K562 (cell line): Measurements from ENCODE around the gene FAM9B. TPM values are rescaled to one million over a fixed set of nuclear protein-coding genes. Genes with fewer than 3 reads are reported as not detected.

Experiments used
- ATAC-seq: fragments of 200-7000 bp; cut with Tn5 transposase; 3 replicates; pipeline ENCODE4 v1.9.1; 2020; ENCODE audit warnings: moderate library complexity
- BruUV-seq: library from RNA; stranded (reverse); fragments of 400-500 nt; replicated peaks from 2 replicates; lab custom pipeline; 2021; lab: Mats Ljungman, UMichigan
- CTCF ChIA-PET: fragments of 300-600 bp; formaldehyde crosslinking; extraction: SDS; loops from one replicate; lab custom pipeline; 2021; ENCODE audit warnings: low intra/inter-chr PET ratio; lab: Yijun Ruan, JAX
- POLR2A ChIA-PET: fragments of 300-600, 350-650 bp; sonication (Branson Sonifier 250); formaldehyde crosslinking; extraction: SDS; loops from one replicate; lab custom pipeline; 2021; ENCODE audit warnings: antibody characterized with exemption, inconsistent platforms; lab: Yijun Ruan, JAX
- DNase-seq, 4 experiments: peaks; one replicate each; pipeline versions ENCODE4 v3.0.0 to v3.0.0-alpha.2; 2011 to 2018; ENCODE audit warnings: low spot score in 3 of 4, mixed read lengths in 3 of 4; ENCODE audit errors: extremely low read depth in 1 of 4
- FAIRE-seq: peaks from 2 replicates; lab custom pipeline; 2011; peaks lifted over from hg19 to GRCh38; lab: Jason Lieb, UNC
- H2AFZ ChIP-seq: 2 replicates; pipeline ENCODE4 v1.6.0; 2011; ENCODE audit warnings: low read depth, low read length, control low read depth, inconsistent platforms
- H3K27ac ChIP-seq: fragments of 200-600 bp; 3 replicates; pipeline ENCODE4 v1.8.0; 2011; ENCODE audit warnings: low read depth, mild to moderate bottlenecking, control low read depth, inconsistent platforms, low read length, moderate library complexity, mixed read lengths; ENCODE audit errors: extremely low read depth
- H3K27me3 ChIP-seq, 2 experiments: fragments of 300-600 bp in 1 of 2; 2 replicates in 1 of 2; 3 replicates in 1 of 2; pipeline versions ENCODE4 v1.6.0 to v1.8.0; 2011; ENCODE audit warnings: inconsistent platforms in 2 of 2, low read length in 2 of 2, mild to moderate bottlenecking in 1 of 2, mixed read lengths in 1 of 2, moderate library complexity in 1 of 2; ENCODE audit not compliant: control insufficient read depth in 2 of 2, insufficient read depth in 2 of 2
- H3K36me3 ChIP-seq: fragments of 300-600 bp; 3 replicates; pipeline ENCODE4 v1.8.0; 2011; ENCODE audit warnings: mild to moderate bottlenecking, low read length, inconsistent platforms; ENCODE audit not compliant: control insufficient read depth, insufficient read depth
- H3K4me1 ChIP-seq, 2 experiments: fragments of 200-600 bp in 1 of 2; replicated peaks in 1 of 2; 2 replicates in 1 of 2; 3 replicates in 1 of 2; pipeline versions ENCODE4 v1.5.1 to v1.8.0; 2011; ENCODE audit warnings: inconsistent platforms in 2 of 2, low read length in 2 of 2, mild to moderate bottlenecking in 1 of 2, mixed read lengths in 1 of 2, moderate library complexity in 1 of 2; ENCODE audit not compliant: control insufficient read depth in 2 of 2, insufficient read depth in 2 of 2
- H3K4me2 ChIP-seq: 2 replicates; pipeline ENCODE4 v1.6.1; 2011; ENCODE audit warnings: low read length, control low read depth, inconsistent platforms, mixed read lengths; ENCODE audit not compliant: insufficient read depth
- H3K4me3 ChIP-seq: fragments of 200-600 bp; sonication (generic), shearing (Covaris generic); 2 replicates; pipeline ENCODE4 v1.5.1; 2016; ENCODE audit warnings: control low read depth, inconsistent platforms
- H3K79me2 ChIP-seq: fragments of 200-600 bp; 3 replicates; pipeline ENCODE4 v1.8.0; 2011; ENCODE audit warnings: low read length, inconsistent platforms; ENCODE audit not compliant: control insufficient read depth, insufficient read depth
- H3K9ac ChIP-seq, 2 experiments: 2 replicates each; pipeline versions ENCODE4 v1.6.0 to v1.6.1; 2011; ENCODE audit warnings: low read depth in 2 of 2, low read length in 2 of 2, control low read depth in 1 of 2, inconsistent platforms in 1 of 2, mild to moderate bottlenecking in 1 of 2, mixed read lengths in 1 of 2; ENCODE audit not compliant: insufficient read depth in 1 of 2
- H3K9me1 ChIP-seq: one replicate; pipeline ENCODE4 v1.6.0; 2011; ENCODE audit warnings: inconsistent platforms, mild to moderate bottlenecking, low read length, moderate library complexity; ENCODE audit not compliant: control insufficient read depth, insufficient read depth
- H3K9me3 ChIP-seq: replicated peaks from 2 replicates; pipeline ENCODE4 v1.5.1; 2011; ENCODE audit warnings: low read depth, low read length, inconsistent platforms; ENCODE audit not compliant: control insufficient read depth, insufficient read depth
- H4K20me1 ChIP-seq: replicated peaks from 2 replicates; pipeline ENCODE4 v1.6.1; 2011; ENCODE audit warnings: low read length, inconsistent platforms, mixed read lengths; ENCODE audit not compliant: control insufficient read depth, insufficient read depth
- CHD7 ChIP-seq: fragments of 200-600 bp; sonication (generic); IDR thresholded peaks from one replicate; pipeline ENCODE4 v1.6.1; 2012; ENCODE audit warnings: mild to moderate bottlenecking, low read depth, low read length, inconsistent platforms
- E2F3 ChIP-seq: fragments of 250-450 bp; sonication (Bioruptor Pico); IDR thresholded peaks from 2 replicates; pipeline ENCODE4 v1.4.0; 2020; ENCODE audit warnings: mild to moderate bottlenecking
- GTF2E2 ChIP-seq: fragments of 200-800 bp; sonication (Bioruptor generic); IDR thresholded peaks from 2 replicates; pipeline ENCODE4 v1.6.1; 2016; ENCODE audit warnings: missing genetic modification characterization, missing compliant biosample characterization
- KAT7 ChIP-seq: sonication (generic); formaldehyde crosslinking; IDR thresholded peaks from 2 replicates; pipeline ENCODE4 v1.8.0; 2022; ENCODE audit warnings: missing genetic modification reagents, mild to moderate bottlenecking, borderline replicate concordance
- PHTF2 ChIP-seq: fragments of 250-450 bp; sonication (Bioruptor Pico); IDR thresholded peaks from 2 replicates; pipeline ENCODE4 v1.5.0; 2021; ENCODE audit warnings: mild to moderate bottlenecking
- SNRNP70 ChIP-seq: fragments of 200-400 bp; formaldehyde crosslinking; optimal IDR thresholded peaks from 2 replicates; pipeline ENCODE3; 2017; ENCODE audit warnings: low read depth, low read length
- USF2 ChIP-seq: sonication (generic); formaldehyde crosslinking; IDR thresholded peaks from 2 replicates; pipeline ENCODE4 v1.5.0; 2020; ENCODE audit warnings: missing genetic modification reagents
- ZBTB33 ChIP-seq: sonication (generic); formaldehyde crosslinking; IDR thresholded peaks from 2 replicates; pipeline ENCODE4 v1.8.1; 2023; ENCODE audit warnings: mild to moderate bottlenecking, missing genetic modification reagents
- WGBS: fragments of 100-300 bp; shearing (Covaris generic); methylation state at CpG from one replicate; pipeline ENCODE4 v1.1.6; 2016; ENCODE audit warnings: low coverage, mixed read lengths; ENCODE audit not compliant: insufficient coverage; ENCODE audit errors: missing lambda C conversion rate; 5-methylcytosine and 5-hydroxymethylcytosine counted together
- in situ Hi-C: fragments of 300-500 bp; cut with MboI; formaldehyde crosslinking; loops from 4 replicates; pipeline ENCODE4 v1.15.0; 2018; ENCODE audit warnings: inconsistent platforms, mixed read lengths
- intact Hi-C: fragments of 100-400 bp; cut with micrococcal nuclease; formaldehyde crosslinking; loops from 2 replicates; pipeline ENCODE4 v1.14.2; 2022
- polyA plus RNA-seq, 8 experiments: library from polyadenylated mRNA; depleted of rRNA in 4 of 8; stranded (reverse) in 5 of 8; unstranded in 3 of 8; fragments of >200 nt; fragmentation: Nextera tagmentation in 2 of 8; fragmentation: Illumina TruSeq in 1 of 8; extraction: Ambion mirVana in 2 of 8; extraction: Trizol in 1 of 8; gene quantifications; 2 replicates each; pipeline versions ENCODE4 v1.2.1 to v1.2.3, GENCODE V29; 2011 to 2014; ENCODE audit warnings: inconsistent platforms in 1 of 8, missing spikeins in 1 of 8
- total RNA-seq, 7 experiments: library from RNA; depleted of rRNA in 6 of 7; stranded (reverse); fragments of >200 nt in 6 of 7; fragmentation: Illumina TruSeq in 2 of 7; extraction: Trizol in 2 of 7; gene quantifications; 2 replicates each; pipeline versions ENCODE4 v1.2.1 to v1.2.3, GENCODE V29; 2011 to 2021; ENCODE audit warnings: low replicate concordance in 1 of 7

FAM9B gene
- total and polyA plus RNA-seq, 9 of the 15 experiments (the other 6 are each of a cell fraction or from before 2014, with no cell fraction given), result 0.53 to 4.6 (median 3.2) TPM

- ChIA-PET CTCF (no interaction called here), POLR2A (no interaction called here)
- intact Hi-C loops, result no loop called here
- in situ Hi-C loops, result no loop called here
- no peaks in the 10 kb centered on the region for H3K36me3 ChIP-seq
- H4K20me1 ChIP-seq, result no peaks in the 10 kb centered on the region
- 0% methylated on average over 1 of the region's 1 CpG for WGBS
- H3K79me2 ChIP-seq, result no peaks in the 10 kb centered on the region
- no peak overlapping the region for H3K27ac ChIP-seq
- no TSS peak for BruUV-seq
- H3K27me3 ChIP-seq, result no peaks in the 10 kb centered on the region
- no peak overlapping the region for H3K4me3 ChIP-seq
- H3K9me3 ChIP-seq, result no peaks in the 10 kb centered on the region
- no peak for ATAC-seq
- no peaks in the 10 kb centered on the region for H3K4me1 ChIP-seq
- FAIRE-seq, result no peak
- H3K9me1 ChIP-seq, result no peaks in the 10 kb centered on the region
- H2AFZ ChIP-seq, result no peak overlapping the region
- no peak overlapping the region for H3K4me2 ChIP-seq
- DNase-seq, result no peak
- H3K9ac ChIP-seq, result no peak overlapping the region
- no peak for TF ChIP-seq PHTF2
- TF ChIP-seq SNRNP70, result no peak
- no peak for TF ChIP-seq KAT7 (CRISPR knock-in tag)
- TF ChIP-seq GTF2E2 (tag), result no peak
- no peak for TF ChIP-seq E2F3 (CRISPR knock-in tag)
- TF ChIP-seq CHD7, result no peak
- no peak for TF ChIP-seq USF2
- no peak for TF ChIP-seq ZBTB33 (CRISPR knock-in tag)
These were observed 14.9 kb upstream of the FAM9B start for GRCh38 chrX:9048801-9049200.
